HEK293 (cell line): ENCODE results near the gene CFAP47.
"Not testable (repeated sequence)": the region's sequence is repeated elsewhere in the genome, so short reads cannot be mapped to it uniquely, and the experiment has no call there.

ENCODE experiments used
- CTCF ChIA-PET: fragments of 350-600 bp; formaldehyde crosslinking; extraction: SDS; loops from one replicate; lab custom pipeline; 2021; ENCODE audit warnings: antibody characterized with exemption; lab: Yijun Ruan, JAX
- POLR2A ChIA-PET: fragments of 300-600 bp; formaldehyde crosslinking; extraction: SDS; loops from one replicate; lab custom pipeline; 2020; ENCODE audit warnings: antibody characterized with exemption, inconsistent platforms; lab: Yijun Ruan, JAX
- H3K27ac ChIP-seq: fragments of 200-500 bp; sonication (Bioruptor generic); 2 replicates; pipeline ENCODE4 v1.5.1; 2014; ENCODE audit warnings: low read depth, low read length, control low read depth, inconsistent platforms; ENCODE audit errors: extremely low read depth
- H3K36me3 ChIP-seq, 2 experiments: fragments of 200-500 bp in 1 of 2; sonication (Bioruptor generic) in 1 of 2; 1 replicate in 1 of 2; 2 replicates in 1 of 2; pipeline ENCODE4 v1.5.1; 2014 to 2017; ENCODE audit warnings: inconsistent platforms in 2 of 2, low read length in 2 of 2; ENCODE audit not compliant: control insufficient read depth in 2 of 2, insufficient read depth in 1 of 2
- H3K4me1 ChIP-seq: fragments of 200-500 bp; sonication (Bioruptor generic); 2 replicates; pipeline ENCODE4 v1.5.1; 2014; ENCODE audit warnings: mild to moderate bottlenecking, low read length, inconsistent platforms; ENCODE audit not compliant: control insufficient read depth, insufficient read depth
- H3K4me3 ChIP-seq: 2 replicates; pipeline ENCODE4 v1.5.1; 2011; ENCODE audit warnings: low read depth, mild to moderate bottlenecking, control low read depth, low read length, moderate library complexity
- H3K9me3 ChIP-seq: fragments of 200-500 bp; sonication (Bioruptor generic); 2 replicates; pipeline ENCODE4 v1.5.1; 2014; ENCODE audit warnings: low read depth, low read length, inconsistent platforms; ENCODE audit not compliant: control insufficient read depth, insufficient read depth
- PRDM1 ChIP-seq: fragments of 450-650 bp; formaldehyde crosslinking; IDR thresholded peaks from 2 replicates; pipeline ENCODE4; 2016; ENCODE audit warnings: missing biosample characterization, missing genetic modification characterization
- ZBTB8A ChIP-seq: fragments of 450-650 bp; formaldehyde crosslinking; IDR thresholded peaks from 2 replicates; pipeline ENCODE4 v1.5.1; 2016; ENCODE audit warnings: missing biosample characterization, missing genetic modification characterization
- ZNF10 ChIP-seq: fragments of 450-650 bp; formaldehyde crosslinking; IDR thresholded peaks from 2 replicates; pipeline ENCODE4 v1.5.1; 2017; ENCODE audit warnings: missing biosample characterization, missing genetic modification characterization
- ZNF132 ChIP-seq: fragments of 450-650 bp; formaldehyde crosslinking; IDR thresholded peaks from 2 replicates; pipeline ENCODE4 v1.5.1; 2017; ENCODE audit warnings: missing biosample characterization, missing genetic modification characterization, borderline replicate concordance
- ZNF133 ChIP-seq: fragments of 450-650 bp; formaldehyde crosslinking; IDR thresholded peaks from 2 replicates; pipeline ENCODE4 v1.5.1; 2016; ENCODE audit warnings: missing biosample characterization, missing genetic modification characterization
- ZNF138 ChIP-seq: fragments of 450-650 bp; formaldehyde crosslinking; IDR thresholded peaks from 2 replicates; pipeline ENCODE4 v1.5.1; 2016; ENCODE audit warnings: missing biosample characterization, missing genetic modification characterization, borderline replicate concordance
- ZNF214 ChIP-seq: fragments of 450-650 bp; formaldehyde crosslinking; IDR thresholded peaks from 2 replicates; pipeline ENCODE4 v1.5.1; 2017; ENCODE audit warnings: missing biosample characterization, mild to moderate bottlenecking, missing genetic modification characterization, borderline replicate concordance
- ZNF223 ChIP-seq: fragments of 450-650 bp; formaldehyde crosslinking; IDR thresholded peaks from 2 replicates; pipeline ENCODE4 v1.5.1; 2016; ENCODE audit warnings: missing biosample characterization, missing genetic modification characterization
- ZNF302 ChIP-seq: fragments of 450-650 bp; formaldehyde crosslinking; IDR thresholded peaks from 2 replicates; pipeline ENCODE4 v1.5.1; 2016; ENCODE audit warnings: missing biosample characterization, missing genetic modification characterization, low read depth
- ZNF514 ChIP-seq: fragments of 450-650 bp; formaldehyde crosslinking; IDR thresholded peaks from 2 replicates; pipeline ENCODE4 v1.5.1; 2016; ENCODE audit warnings: missing biosample characterization, missing genetic modification characterization
- ZNF585B ChIP-seq: fragments of 450-650 bp; formaldehyde crosslinking; IDR thresholded peaks from 2 replicates; pipeline ENCODE4 v1.5.1; 2016; ENCODE audit warnings: missing biosample characterization, missing genetic modification characterization
- ZNF654 ChIP-seq: fragments of 450-650 bp; formaldehyde crosslinking; IDR thresholded peaks from 2 replicates; pipeline ENCODE4 v1.5.1; 2016; ENCODE audit warnings: low read depth, missing biosample characterization, missing genetic modification characterization
- ZNF660 ChIP-seq: fragments of 450-650 bp; IDR thresholded peaks from 2 replicates; pipeline ENCODE4 v1.5.1; 2018; ENCODE audit warnings: missing biosample characterization, mild to moderate bottlenecking, missing genetic modification characterization
- ZNF837 ChIP-seq: fragments of 450-650 bp; formaldehyde crosslinking; IDR thresholded peaks from 2 replicates; pipeline ENCODE4 v1.5.1; 2016; ENCODE audit warnings: missing biosample characterization, missing genetic modification characterization
- TF ChIP-seq, protein P1 (sequence below): fragments of 450-650 bp; formaldehyde crosslinking; IDR thresholded peaks from 2 replicates; pipeline ENCODE4 v1.5.1; 2016; ENCODE audit warnings: missing biosample characterization, missing genetic modification characterization
- TF ChIP-seq, protein P2 (sequence below): fragments of 450-650 bp; formaldehyde crosslinking; IDR thresholded peaks from 2 replicates; pipeline ENCODE4 v1.5.1; 2016; ENCODE audit warnings: missing biosample characterization, missing genetic modification characterization, low read depth
- TF ChIP-seq, protein P3 (sequence below): fragments of 450-650 bp; formaldehyde crosslinking; IDR thresholded peaks from 2 replicates; pipeline ENCODE4 v1.5.1; 2016; ENCODE audit warnings: missing biosample characterization, missing genetic modification characterization
- TF ChIP-seq, protein P4 (sequence below): fragments of 450-650 bp; formaldehyde crosslinking; IDR thresholded peaks from 2 replicates; pipeline ENCODE4 v1.5.1; 2017; ENCODE audit warnings: missing biosample characterization, mild to moderate bottlenecking, missing genetic modification characterization, moderate library complexity
- TF ChIP-seq, protein P5 (sequence below): fragments of 450-650 bp; formaldehyde crosslinking; IDR thresholded peaks from 2 replicates; pipeline ENCODE4 v1.5.1; 2017; ENCODE audit warnings: missing biosample characterization, missing genetic modification characterization

CFAP47 gene

DNA sequence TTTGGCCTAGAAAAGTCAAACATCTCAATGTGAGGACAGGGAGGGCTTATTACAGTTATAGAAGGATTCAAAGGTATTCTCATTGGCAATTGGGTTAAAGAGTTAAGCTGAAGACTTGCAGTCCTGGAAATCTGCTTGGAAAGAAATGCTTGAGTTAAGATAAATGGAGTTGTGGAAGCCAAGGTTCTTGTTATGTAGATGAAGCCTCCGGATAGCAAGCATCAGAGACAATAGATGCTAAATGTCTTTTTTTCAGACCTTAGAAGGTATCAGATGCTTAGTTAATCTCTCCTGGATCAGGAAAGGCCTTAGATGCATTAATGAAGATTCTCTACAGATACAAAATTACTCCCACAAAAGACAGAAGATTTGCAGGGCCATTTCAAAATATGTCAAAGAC lies 299.3 kb downstream of the CFAP47 start:
- H3K9me3 ChIP-seq = no peaks in the 10 kb centered on the region
- CTCF ChIA-PET = no interaction called here
- TF ChIP-seq ZNF10 (tag by site-specific recombination) = no peak
- TF ChIP-seq, protein P1, sequence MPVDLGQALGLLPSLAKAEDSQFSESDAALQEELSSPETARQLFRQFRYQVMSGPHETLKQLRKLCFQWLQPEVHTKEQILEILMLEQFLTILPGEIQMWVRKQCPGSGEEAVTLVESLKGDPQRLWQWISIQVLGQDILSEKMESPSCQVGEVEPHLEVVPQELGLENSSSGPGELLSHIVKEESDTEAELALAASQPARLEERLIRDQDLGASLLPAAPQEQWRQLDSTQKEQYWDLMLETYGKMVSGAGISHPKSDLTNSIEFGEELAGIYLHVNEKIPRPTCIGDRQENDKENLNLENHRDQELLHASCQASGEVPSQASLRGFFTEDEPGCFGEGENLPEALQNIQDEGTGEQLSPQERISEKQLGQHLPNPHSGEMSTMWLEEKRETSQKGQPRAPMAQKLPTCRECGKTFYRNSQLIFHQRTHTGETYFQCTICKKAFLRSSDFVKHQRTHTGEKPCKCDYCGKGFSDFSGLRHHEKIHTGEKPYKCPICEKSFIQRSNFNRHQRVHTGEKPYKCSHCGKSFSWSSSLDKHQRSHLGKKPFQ (tag by site-specific recombination) = no peak
- POLR2A ChIA-PET = no interaction called here
- no peak overlapping the region for H3K4me3 ChIP-seq
- H3K36me3 ChIP-seq = no peaks in the 10 kb centered on the region
- no peaks in the 10 kb centered on the region for H3K4me1 ChIP-seq
- H3K27ac ChIP-seq = no peak overlapping the region

DNA sequence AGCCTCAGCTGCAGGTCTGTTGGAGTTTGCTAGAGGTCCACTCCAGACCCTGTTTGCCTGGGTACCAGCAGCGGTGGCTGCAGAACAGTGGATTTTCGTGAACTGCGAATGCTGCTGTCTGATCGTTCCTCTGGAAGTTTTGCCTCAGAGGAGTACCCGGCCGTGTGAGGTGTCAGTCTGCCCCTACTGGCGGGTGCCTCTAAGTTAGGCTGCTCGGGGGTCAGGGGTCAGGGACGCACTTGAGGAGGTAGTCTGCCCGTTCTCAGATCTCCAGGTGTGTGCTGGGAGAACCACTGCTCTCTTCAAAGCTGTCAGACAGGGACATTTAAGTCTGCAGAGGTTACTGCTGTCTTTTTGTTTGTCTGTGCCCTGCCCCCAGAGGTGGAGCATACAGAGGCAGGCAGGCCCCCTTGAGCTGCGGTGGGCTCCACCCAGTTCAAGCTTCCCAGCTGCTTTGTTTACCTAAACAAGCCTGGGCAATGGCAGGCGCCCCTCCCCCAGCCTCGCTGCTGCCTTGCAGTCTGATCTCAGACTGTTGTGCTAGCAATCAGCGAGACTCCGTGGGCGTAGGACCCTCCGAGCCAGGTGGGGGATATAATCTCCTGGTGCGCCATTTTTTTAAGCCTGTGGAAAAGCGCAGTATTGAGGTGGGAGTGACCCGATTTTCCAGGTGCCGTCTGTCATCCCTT lies 315.4 kb downstream of the CFAP47 start:
- POLR2A ChIA-PET, CTCF ChIA-PET: not testable (repeated sequence)

DNA sequence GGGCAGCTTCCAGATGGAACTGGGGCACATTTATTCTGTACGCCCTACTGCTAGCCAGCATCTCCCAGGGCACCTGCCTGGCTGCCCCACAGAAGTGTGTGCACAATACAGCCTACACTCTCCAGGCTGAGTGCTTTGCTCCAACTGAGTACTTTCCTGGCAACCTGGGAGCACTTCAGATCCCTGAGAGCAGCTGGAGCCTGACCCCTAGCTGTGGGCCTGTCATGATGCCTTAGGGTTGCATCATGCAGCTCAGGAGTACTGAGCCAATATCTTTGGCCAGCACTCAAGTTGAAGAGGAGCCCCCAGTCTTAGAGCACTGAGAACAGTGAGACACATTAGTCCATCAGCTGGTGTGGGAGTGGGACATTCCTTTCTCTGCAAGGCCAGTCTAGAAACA lies 321.9 kb downstream of the CFAP47 start:
- Histone ChIP-seq H3K9me3 (no peaks in the 10 kb centered on the region), H3K36me3 (no peaks in the 10 kb centered on the region), H3K27ac (no peak overlapping the region), H3K4me3 (no peak overlapping the region), H3K4me1 (no peaks in the 10 kb centered on the region)
- TF ChIP-seq, protein P2, sequence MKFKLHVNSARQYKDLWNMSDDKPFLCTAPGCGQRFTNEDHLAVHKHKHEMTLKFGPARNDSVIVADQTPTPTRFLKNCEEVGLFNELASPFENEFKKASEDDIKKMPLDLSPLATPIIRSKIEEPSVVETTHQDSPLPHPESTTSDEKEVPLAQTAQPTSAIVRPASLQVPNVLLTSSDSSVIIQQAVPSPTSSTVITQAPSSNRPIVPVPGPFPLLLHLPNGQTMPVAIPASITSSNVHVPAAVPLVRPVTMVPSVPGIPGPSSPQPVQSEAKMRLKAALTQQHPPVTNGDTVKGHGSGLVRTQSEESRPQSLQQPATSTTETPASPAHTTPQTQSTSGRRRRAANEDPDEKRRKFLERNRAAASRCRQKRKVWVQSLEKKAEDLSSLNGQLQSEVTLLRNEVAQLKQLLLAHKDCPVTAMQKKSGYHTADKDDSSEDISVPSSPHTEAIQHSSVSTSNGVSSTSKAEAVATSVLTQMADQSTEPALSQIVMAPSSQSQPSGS = no peak
- no peak for TF ChIP-seq ZNF223 (tag by site-specific recombination)
- no peak for TF ChIP-seq ZNF514
- TF ChIP-seq, protein P3, sequence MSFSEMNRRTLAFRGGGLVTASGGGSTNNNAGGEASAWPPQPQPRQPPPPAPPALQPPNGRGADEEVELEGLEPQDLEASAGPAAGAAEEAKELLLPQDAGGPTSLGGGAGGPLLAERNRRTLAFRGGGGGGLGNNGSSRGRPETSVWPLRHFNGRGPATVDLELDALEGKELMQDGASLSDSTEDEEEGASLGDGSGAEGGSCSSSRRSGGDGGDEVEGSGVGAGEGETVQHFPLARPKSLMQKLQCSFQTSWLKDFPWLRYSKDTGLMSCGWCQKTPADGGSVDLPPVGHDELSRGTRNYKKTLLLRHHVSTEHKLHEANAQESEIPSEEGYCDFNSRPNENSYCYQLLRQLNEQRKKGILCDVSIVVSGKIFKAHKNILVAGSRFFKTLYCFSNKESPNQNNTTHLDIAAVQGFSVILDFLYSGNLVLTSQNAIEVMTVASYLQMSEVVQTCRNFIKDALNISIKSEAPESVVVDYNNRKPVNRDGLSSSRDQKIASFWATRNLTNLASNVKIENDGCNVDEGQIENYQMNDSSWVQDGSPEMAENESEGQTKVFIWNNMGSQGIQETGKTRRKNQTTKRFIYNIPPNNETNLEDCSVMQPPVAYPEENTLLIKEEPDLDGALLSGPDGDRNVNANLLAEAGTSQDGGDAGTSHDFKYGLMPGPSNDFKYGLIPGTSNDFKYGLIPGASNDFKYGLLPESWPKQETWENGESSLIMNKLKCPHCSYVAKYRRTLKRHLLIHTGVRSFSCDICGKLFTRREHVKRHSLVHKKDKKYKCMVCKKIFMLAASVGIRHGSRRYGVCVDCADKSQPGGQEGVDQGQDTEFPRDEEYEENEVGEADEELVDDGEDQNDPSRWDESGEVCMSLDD = no peak
- TF ChIP-seq, protein P4, sequence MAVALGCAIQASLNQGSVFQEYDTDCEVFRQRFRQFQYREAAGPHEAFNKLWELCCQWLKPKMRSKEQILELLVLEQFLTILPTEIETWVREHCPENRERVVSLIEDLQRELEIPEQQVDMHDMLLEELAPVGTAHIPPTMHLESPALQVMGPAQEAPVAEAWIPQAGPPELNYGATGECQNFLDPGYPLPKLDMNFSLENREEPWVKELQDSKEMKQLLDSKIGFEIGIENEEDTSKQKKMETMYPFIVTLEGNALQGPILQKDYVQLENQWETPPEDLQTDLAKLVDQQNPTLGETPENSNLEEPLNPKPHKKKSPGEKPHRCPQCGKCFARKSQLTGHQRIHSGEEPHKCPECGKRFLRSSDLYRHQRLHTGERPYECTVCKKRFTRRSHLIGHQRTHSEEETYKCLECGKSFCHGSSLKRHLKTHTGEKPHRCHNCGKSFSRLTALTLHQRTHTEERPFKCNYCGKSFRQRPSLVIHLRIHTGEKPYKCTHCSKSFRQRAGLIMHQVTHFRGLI (tag by site-specific recombination) = no peak
- TF ChIP-seq ZNF214 = no peak
- TF ChIP-seq ZNF132 (tag by site-specific recombination) = no peak
- TF ChIP-seq ZNF837 = no peak
- TF ChIP-seq ZBTB8A (tag by site-specific recombination) = no peak
- no peak for TF ChIP-seq ZNF302 (tag by site-specific recombination)
- TF ChIP-seq, protein P5, sequence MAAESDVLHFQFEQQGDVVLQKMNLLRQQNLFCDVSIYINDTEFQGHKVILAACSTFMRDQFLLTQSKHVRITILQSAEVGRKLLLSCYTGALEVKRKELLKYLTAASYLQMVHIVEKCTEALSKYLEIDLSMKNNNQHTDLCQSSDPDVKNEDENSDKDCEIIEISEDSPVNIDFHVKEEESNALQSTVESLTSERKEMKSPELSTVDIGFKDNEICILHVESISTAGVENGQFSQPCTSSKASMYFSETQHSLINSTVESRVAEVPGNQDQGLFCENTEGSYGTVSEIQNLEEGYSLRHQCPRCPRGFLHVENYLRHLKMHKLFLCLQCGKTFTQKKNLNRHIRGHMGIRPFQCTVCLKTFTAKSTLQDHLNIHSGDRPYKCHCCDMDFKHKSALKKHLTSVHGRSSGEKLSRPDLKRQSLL (tag by site-specific recombination) = no peak
- TF ChIP-seq ZNF133 (tag by site-specific recombination) = no peak
- TF ChIP-seq ZNF138 = no peak
- no peak for TF ChIP-seq ZNF654 (tag by site-specific recombination)
- no peak for TF ChIP-seq ZNF660 (tag by site-specific recombination)
- TF ChIP-seq PRDM1 = no peak
- TF ChIP-seq ZNF585B (tag by site-specific recombination) = no peak
- ChIA-PET POLR2A (no interaction called here), CTCF (no interaction called here)

More for the DNA sequence above, 315.4 kb downstream of the CFAP47 start:
- H3K36me3 ChIP-seq, H3K4me1 ChIP-seq, H3K9me3 ChIP-seq, H3K27ac ChIP-seq, H3K4me3 ChIP-seq: not testable (repeated sequence)
